ENCODE data around the gene APBA3. TPM values are rescaled to one million over a fixed set of nuclear protein-coding genes. Genes with fewer than 3 reads are reported as not detected.

APBA3 gene
- total RNA-seq, 3 donors from 2014 or later (not counting 1 experiment from before 2014, with no cell fraction given): 39.9 to 53.6 (median 43.8) TPM

- no peak for DNase-seq
- 93% methylated on average over 17 of the region's 17 CpGs for WGBS (ENCODE audit: insufficient coverage)
- peaks cover 29% of the 10 kb centered on the region for H3K36me3 ChIP-seq (ENCODE audit: control insufficient read depth, insufficient read depth, low read length)
- no peak overlapping the region for H3K4me3 ChIP-seq (ENCODE audit: low read length)
- no peaks in the 10 kb centered on the region for H3K4me1 ChIP-seq (ENCODE audit: control insufficient read depth, insufficient read depth, low read length)
- H3K27ac Mint-ChIP-seq: no peak overlapping the region
- no peaks in the 10 kb centered on the region for H3K9me3 Mint-ChIP-seq
- H3K27me3 ChIP-seq (ENCODE audit: control insufficient read depth, insufficient read depth, low read length): no peaks in the 10 kb centered on the region
- TF ChIP-seq, protein P1, sequence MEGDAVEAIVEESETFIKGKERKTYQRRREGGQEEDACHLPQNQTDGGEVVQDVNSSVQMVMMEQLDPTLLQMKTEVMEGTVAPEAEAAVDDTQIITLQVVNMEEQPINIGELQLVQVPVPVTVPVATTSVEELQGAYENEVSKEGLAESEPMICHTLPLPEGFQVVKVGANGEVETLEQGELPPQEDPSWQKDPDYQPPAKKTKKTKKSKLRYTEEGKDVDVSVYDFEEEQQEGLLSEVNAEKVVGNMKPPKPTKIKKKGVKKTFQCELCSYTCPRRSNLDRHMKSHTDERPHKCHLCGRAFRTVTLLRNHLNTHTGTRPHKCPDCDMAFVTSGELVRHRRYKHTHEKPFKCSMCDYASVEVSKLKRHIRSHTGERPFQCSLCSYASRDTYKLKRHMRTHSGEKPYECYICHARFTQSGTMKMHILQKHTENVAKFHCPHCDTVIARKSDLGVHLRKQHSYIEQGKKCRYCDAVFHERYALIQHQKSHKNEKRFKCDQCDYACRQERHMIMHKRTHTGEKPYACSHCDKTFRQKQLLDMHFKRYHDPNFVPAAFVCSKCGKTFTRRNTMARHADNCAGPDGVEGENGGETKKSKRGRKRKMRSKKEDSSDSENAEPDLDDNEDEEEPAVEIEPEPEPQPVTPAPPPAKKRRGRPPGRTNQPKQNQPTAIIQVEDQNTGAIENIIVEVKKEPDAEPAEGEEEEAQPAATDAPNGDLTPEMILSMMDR (IDR thresholded peaks at IDR 0.05): no peak
- H3K4me1 Mint-ChIP-seq: peaks cover 0 to 20% of the 10 kb centered on the region in 2 donors
- H3K27me3 Mint-ChIP-seq (ENCODE audit: low read depth in 2 of 2): no peaks in the 10 kb centered on the region
- ATAC-seq: no peak
- intact Hi-C loops (cut with micrococcal nuclease): no loop called here
- no peak overlapping the region for H3K27ac ChIP-seq (ENCODE audit: low read length)
- no peaks in the 10 kb centered on the region for H3K36me3 Mint-ChIP-seq
- no peak overlapping the region for H3K4me3 Mint-ChIP-seq
- no peaks in the 10 kb centered on the region for H3K9me3 ChIP-seq (ENCODE audit: control insufficient read depth, insufficient read depth, low read length)
These were observed 8.0 kb upstream of the APBA3 start for GRCh38 chr19:3769494-3769893.

DNA sequence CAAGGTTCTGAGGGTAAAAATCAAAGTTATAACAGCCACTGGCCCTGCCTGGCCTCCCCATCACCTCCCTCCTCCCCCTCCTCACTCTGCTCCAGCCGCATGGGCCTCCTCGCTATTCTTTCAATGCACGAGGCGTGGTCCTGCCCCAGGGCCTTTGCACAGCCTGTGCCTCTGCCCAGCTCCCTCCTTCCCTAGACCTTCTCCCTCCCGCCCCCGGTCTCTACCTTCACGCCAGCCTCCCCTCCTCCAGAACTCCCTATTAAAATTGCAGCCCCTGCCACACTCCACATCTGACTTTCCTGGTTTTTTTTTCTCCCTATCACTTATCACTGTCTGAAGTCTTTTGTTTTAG lies 7.2 kb upstream of the APBA3 start:
- Histone ChIP-seq H3K4me1 (ENCODE audit: control insufficient read depth, insufficient read depth, low read length) (no peaks in the 10 kb centered on the region), H3K9me3 (ENCODE audit: control insufficient read depth, insufficient read depth, low read length) (no peaks in the 10 kb centered on the region), H3K27ac (ENCODE audit: low read length) (no peak overlapping the region), H3K27me3 (ENCODE audit: control insufficient read depth, insufficient read depth, low read length) (no peaks in the 10 kb centered on the region), H3K4me3 (ENCODE audit: low read length) (no peak overlapping the region), H3K36me3 (ENCODE audit: control insufficient read depth, insufficient read depth, low read length) (peaks cover 29% of the 10 kb centered on the region)
- Mint-ChIP-seq H3K4me3 (peak overlapping the region; percentile 13), H3K27ac (peak overlapping the region in 1 of 2 donors; percentile 44), H3K36me3 (no peaks in the 10 kb centered on the region), H3K4me1 (peaks cover 0 to 14% of the 10 kb centered on the region in 2 donors), H3K9me3 (no peaks in the 10 kb centered on the region), H3K27me3 (ENCODE audit: low read depth in 2 of 2) (no peaks in the 10 kb centered on the region)
- WGBS (ENCODE audit: insufficient coverage): 90% methylated on average over 7 of the region's 7 CpGs
- intact Hi-C loops (cut with micrococcal nuclease): no loop called here
- ATAC-seq (no peak), DNase-seq (no peak)
- TF ChIP-seq, protein P1 (IDR thresholded peaks at IDR 0.05): no peak

GRCh38 chr19:3768015-3768747 lies 6.7 kb upstream of the APBA3 start:
- ATAC-seq (no peak), DNase-seq (no peak)
- Mint-ChIP-seq H3K4me3 (no peak overlapping the region), H3K4me1 (peaks cover 2 to 12% of the 10 kb centered on the region in 2 donors), H3K9me3 (no peaks in the 10 kb centered on the region), H3K27me3 (ENCODE audit: low read depth in 2 of 2) (no peaks in the 10 kb centered on the region), H3K27ac (no peak overlapping the region), H3K36me3 (no peaks in the 10 kb centered on the region)
- TF ChIP-seq, protein P1 (IDR thresholded peaks at IDR 0.05): no peak
- intact Hi-C loops (cut with micrococcal nuclease): no loop called here
- Histone ChIP-seq H3K4me3 (ENCODE audit: low read length) (no peak overlapping the region), H3K36me3 (ENCODE audit: control insufficient read depth, insufficient read depth, low read length) (peaks cover 29% of the 10 kb centered on the region), H3K4me1 (ENCODE audit: control insufficient read depth, insufficient read depth, low read length) (peaks cover 5% of the 10 kb centered on the region), H3K27ac (ENCODE audit: low read length) (no peak overlapping the region), H3K9me3 (ENCODE audit: control insufficient read depth, insufficient read depth, low read length) (no peaks in the 10 kb centered on the region), H3K27me3 (ENCODE audit: control insufficient read depth, insufficient read depth, low read length) (no peaks in the 10 kb centered on the region)
- 93% methylated on average over 25 of the region's 25 CpGs for WGBS (ENCODE audit: insufficient coverage)

GRCh38 chr19:3767050-3767449 lies 5.6 kb upstream of the APBA3 start:
- Mint-ChIP-seq H3K4me3 (no peak overlapping the region), H3K9me3 (no peaks in the 10 kb centered on the region), H3K36me3 (no peaks in the 10 kb centered on the region), H3K27ac (peak overlapping the region in 1 of 2 donors; percentile 76), H3K4me1 (peaks cover 14 to 19% of the 10 kb centered on the region in 2 donors), H3K27me3 (ENCODE audit: low read depth in 2 of 2) (no peaks in the 10 kb centered on the region)
- peaks cover 8% of the 10 kb centered on the region for H3K4me1 ChIP-seq (ENCODE audit: control insufficient read depth, insufficient read depth, low read length)
- H3K27me3 ChIP-seq (ENCODE audit: control insufficient read depth, insufficient read depth, low read length): no peaks in the 10 kb centered on the region
- intact Hi-C loops (cut with micrococcal nuclease): no loop called here
- H3K4me3 ChIP-seq (ENCODE audit: low read length): no peak overlapping the region
- ATAC-seq (no peak), DNase-seq (no peak)
- no peak overlapping the region for H3K27ac ChIP-seq (ENCODE audit: low read length)
- H3K9me3 ChIP-seq (ENCODE audit: control insufficient read depth, insufficient read depth, low read length): no peaks in the 10 kb centered on the region
- TF ChIP-seq, protein P1 (IDR thresholded peaks at IDR 0.05): no peak
- 93% methylated on average over 23 of the region's 23 CpGs for WGBS (ENCODE audit: insufficient coverage)
- peaks cover 29% of the 10 kb centered on the region for H3K36me3 ChIP-seq (ENCODE audit: control insufficient read depth, insufficient read depth, low read length)

Data from natural killer cell (primary cell).